GF-D8 (cell line): ENCODE measurements around the gene EPB41L5.
"Not testable (repeated sequence)": the region's sequence is repeated elsewhere in the genome, so short reads cannot be mapped to it uniquely, and the experiment has no call there.

Experiments
- DNase-seq: peaks from one replicate; lab custom pipeline; 2025; lab: John Stamatoyannopoulos, UW

EPB41L5 gene

DNA sequence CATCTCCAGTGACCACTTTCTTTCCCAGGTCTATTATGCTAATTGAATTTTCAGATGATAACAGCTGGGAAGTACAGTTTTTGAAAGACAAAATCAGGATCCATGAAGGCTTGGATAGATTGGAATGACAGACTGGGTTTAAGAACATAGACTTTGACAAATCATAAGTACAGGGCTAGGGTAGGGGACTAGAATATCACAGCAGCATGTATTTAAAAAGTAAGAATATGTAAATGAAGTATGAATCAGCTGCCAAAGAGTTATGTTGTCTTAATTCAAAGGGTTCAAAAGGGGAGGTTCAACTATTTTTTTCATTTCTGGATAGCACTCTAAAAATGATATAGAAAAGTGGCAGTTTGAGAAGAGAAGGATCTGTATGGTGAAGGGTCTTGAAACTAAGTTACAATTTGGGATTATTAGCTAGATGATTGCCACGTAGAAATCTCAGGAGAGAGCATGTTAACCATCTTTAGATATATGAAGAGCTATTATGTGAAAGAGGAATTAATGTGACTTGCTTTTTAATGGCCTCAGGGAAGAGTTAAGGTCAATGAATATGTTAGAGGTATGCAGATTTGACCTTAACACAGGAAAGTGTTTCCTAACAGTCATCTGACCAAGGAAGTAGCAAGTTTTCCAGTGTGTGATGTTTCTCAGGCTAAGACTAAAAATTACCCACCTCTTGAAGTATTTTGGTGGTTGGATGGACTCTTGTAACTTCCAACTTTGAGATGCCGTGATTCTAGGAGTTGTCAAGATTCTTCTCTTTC is 128.6 kb downstream of the EPB41L5 start:
- no peak for DNase-seq

DNA sequence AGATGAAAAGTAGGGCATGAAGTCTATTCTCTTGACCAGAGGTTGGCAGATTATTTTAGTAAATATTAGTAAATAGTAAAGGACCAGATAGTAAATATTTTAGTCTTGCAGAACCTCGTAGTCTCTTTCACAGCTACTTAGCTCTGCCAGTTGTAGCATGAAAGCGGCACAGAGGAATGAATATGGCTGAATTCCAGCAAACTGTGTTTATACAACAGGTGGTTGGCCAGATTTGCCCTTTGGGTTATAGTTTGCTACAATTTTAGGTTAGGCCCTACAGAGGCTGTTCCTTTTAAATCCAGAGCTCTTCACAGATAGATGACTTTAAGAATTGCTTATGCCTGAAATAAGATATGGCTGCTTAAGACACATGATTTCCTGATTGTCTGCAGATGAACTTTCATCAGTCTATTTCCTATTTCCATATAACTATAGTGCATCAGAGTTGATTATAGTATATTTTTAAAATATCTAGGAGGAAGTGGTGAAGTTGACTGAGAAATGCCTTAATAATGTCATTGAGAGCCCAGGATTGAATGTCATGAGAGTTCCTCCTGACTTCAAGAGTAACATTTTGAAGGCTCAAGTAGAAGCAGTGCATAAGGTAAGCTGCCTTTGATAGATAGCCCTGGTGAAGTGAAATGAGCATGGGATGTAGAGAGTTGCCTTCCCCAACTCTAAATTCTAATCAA is 129.8 kb downstream of the EPB41L5 start:
- DNase-seq = no peak

- no peak for DNase-seq
Observed at GRCh38 chr2:120148229-120148628, 135.4 kb downstream of the EPB41L5 start.

DNA sequence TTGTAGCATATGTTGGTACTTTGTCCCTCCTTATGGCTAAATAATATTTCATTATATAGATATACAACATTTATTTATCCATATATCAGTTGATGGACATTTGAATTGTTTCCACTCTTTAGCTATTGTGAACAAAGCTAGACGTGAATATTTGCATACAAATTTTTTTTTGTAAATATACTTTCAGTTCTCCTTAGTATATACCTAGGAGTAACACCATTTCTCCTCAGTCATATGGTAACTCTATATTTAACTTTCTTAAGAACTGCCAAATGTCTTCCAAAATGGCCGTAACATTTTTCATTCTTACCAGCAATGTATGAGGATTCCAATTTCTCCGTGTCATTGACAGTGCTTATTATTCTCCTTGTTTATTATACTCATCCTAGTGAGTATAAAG is 135.8 kb downstream of the EPB41L5 start:
- DNase-seq = no peak

DNA sequence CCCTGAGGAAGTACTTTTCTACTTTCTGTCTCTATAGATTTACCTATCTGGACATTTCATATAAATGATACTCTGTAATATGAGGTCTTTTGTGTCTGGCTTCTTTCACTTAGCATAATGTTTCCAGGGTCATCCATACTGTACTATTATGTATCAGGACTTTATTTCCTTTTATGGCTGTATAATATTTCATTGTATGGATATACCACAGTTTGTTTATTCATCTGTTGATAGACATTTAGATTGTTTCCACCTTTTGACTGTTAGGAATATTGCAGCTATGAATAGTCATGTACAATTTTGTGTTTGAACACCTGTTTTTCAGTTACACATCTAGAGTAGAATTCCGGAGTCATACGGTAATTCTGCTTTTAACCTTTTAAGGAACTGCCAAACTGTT is 136.5 kb downstream of the EPB41L5 start:
- no peak for DNase-seq

GRCh38 chr2:120150040-120150482 is 137.2 kb downstream of the EPB41L5 start:
- no peak for DNase-seq

DNA sequence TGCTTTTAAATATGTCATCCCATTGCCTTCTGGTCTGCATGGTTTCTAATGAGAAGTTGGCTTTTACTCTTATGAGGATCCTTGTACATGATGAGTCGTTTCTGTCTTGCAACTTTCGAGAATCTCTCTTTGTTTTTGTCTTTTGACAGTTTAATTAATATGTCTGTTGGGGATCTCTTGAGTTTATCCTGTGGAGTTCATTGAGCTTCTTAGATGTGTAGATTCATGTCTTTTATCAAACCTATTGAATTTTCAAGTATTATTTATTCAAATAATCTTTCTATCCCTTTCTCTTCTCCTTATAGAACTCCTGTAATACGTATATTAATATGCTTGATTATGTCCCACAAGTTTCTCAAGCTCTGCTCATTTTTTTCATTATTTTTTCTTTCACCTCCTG is 142.4 kb downstream of the EPB41L5 start:
- no peak for DNase-seq

GRCh38 chr2:120158658-120159057 is 145.8 kb downstream of the EPB41L5 start:
- DNase-seq = not testable (repeated sequence)

GRCh38 chr2:120161190-120161589 is 148.3 kb downstream of the EPB41L5 start:
- no peak for DNase-seq

GRCh38 chr2:120162716-120163115 is 149.8 kb downstream of the EPB41L5 start:
- no peak for DNase-seq

GRCh38 chr2:120167272-120167671 is 154.4 kb downstream of the EPB41L5 start:
- no peak for DNase-seq

GRCh38 chr2:120169020-120169419 is 156.1 kb downstream of the EPB41L5 start:
- no peak for DNase-seq

GRCh38 chr2:120174963-120175581 is 162.2 kb downstream of the EPB41L5 start:
- peak; percentile 25 for DNase-seq

GRCh38 chr2:120176526-120176925 is 163.6 kb downstream of the EPB41L5 start:
- DNase-seq = no peak

- DNase-seq = peak; percentile 73
Observed at GRCh38 chr2:120177001-120177621, 164.2 kb downstream of the EPB41L5 start.

DNA sequence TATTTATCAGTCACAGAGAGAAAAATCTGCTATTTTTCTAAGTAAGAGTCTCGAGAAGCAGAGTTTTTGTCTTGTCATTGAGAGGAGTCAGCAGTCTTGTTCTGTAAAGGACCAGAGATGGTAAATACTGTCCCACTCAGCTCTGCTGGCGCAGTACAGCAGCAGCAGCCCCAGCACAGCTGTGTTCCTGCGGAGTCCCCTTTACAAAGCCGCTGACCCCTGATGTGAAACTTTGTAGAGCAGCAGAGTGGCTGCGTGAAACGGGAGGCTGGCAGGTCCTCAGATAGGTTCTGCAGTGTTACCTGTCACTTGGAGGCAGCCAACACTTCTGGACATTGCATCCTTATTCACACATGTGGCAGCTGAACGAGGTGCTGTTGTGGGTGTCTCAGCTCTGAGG is 165.1 kb downstream of the EPB41L5 start:
- no peak for DNase-seq

GRCh38 chr2:120179396-120179795 is 166.5 kb downstream of the EPB41L5 start:
- no peak for DNase-seq

DNA sequence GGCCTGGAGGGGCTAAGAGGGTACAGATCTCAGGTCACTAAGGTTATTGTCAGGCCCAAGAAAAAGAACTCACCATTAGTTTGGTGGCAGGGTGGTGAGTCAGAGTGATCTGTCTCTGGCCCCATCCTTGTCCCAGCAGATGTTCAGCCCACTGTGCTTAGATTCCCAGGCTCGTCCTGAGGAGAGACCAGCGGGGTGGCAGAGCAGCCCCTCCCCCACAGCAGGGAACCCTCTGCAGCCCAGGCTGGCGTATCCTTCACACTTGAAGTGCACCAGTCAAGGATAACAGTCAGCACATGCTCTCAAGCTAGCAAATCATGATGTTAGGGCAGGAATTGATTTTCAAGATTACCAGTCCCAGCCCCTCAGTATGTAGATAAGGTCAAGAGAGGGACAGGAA is 167.2 kb downstream of the EPB41L5 start:
- no peak for DNase-seq

DNA sequence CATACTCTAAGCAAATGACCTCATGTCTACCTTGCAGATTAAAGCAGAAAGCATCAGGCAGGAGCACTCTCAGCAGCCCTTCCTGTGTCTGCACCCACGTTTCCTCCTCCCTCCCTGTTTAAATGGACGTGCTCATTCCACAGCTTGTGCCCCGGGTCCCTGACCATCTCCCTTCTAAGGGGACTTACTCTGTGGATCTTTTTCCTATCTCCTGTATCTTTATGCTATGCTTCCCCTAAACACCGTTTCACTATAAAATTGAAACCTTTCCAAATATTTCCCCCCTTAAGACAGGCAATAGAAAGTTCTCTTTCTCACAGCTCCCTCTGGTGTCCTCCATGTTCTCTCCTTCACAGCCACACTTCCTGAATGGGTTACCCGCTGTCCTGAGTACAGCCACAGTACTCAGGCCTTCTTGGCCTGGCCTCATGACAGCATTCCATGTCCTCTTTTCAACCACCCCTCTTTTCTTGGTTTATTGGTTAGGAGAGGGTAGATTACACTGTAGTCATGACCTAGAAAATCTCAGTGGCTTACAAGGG is 169.2 kb downstream of the EPB41L5 start:
- DNase-seq = no peak

DNA sequence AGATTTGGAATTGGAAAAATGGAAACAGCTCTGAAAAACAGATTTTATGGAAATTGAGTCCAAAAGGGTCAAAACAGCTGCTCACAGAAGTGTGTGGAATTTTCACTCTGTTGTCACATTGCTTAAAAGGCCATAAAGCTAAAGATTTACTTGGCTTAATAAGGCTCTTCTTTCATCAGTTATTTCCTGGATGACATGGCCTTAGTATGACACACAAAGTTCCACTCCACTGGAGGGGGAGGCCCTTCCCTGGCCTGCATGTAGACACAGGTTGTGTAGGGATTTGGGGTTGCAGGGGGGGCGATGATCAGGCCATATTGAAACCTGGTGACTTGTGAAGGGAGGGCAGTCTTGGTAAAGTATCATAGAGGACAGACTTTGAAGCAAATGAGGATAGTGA is 176.3 kb downstream of the EPB41L5 start:
- DNase-seq = no peak

DNA sequence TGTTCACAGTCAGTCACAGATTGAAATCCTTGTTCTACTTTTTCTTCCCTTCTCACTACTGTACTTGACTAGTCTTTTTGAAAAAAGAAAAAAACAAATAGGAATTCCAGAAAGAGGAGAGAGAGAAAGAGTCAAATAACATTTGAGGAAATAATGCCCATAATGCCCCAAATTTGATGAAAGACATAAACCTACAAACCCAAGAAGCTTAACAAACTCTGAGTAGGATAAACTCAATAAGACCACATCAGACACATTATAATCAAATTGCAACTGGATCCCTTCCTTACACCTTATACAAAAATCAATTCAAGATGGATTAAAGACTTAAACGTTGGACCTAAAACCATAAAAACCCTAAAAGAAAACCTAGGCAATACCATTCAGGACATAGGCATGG is 179.4 kb downstream of the EPB41L5 start:
- DNase-seq = no peak

GRCh38 chr2:120195553-120195952 is 182.7 kb downstream of the EPB41L5 start:
- no peak for DNase-seq
